GM20000 (cell line): ENCODE results near the gene APBB1IP.
"Not testable (repeated sequence)": the region's sequence is repeated elsewhere in the genome, so short reads cannot be mapped to it uniquely, and the experiment has no call there.

Experiments
- DNase-seq: peaks from one replicate; pipeline ENCODE4 v3.0.0; 2012; ENCODE audit warnings: low spot score
- TF ChIP-seq, protein P1 (sequence below): IDR thresholded peaks from 2 replicates; pipeline ENCODE4 v1.5.1; 2012; ENCODE audit warnings: mild to moderate bottlenecking, control low read depth; ENCODE audit errors: extremely low read depth, missing control alignments

The APBB1IP gene

DNA sequence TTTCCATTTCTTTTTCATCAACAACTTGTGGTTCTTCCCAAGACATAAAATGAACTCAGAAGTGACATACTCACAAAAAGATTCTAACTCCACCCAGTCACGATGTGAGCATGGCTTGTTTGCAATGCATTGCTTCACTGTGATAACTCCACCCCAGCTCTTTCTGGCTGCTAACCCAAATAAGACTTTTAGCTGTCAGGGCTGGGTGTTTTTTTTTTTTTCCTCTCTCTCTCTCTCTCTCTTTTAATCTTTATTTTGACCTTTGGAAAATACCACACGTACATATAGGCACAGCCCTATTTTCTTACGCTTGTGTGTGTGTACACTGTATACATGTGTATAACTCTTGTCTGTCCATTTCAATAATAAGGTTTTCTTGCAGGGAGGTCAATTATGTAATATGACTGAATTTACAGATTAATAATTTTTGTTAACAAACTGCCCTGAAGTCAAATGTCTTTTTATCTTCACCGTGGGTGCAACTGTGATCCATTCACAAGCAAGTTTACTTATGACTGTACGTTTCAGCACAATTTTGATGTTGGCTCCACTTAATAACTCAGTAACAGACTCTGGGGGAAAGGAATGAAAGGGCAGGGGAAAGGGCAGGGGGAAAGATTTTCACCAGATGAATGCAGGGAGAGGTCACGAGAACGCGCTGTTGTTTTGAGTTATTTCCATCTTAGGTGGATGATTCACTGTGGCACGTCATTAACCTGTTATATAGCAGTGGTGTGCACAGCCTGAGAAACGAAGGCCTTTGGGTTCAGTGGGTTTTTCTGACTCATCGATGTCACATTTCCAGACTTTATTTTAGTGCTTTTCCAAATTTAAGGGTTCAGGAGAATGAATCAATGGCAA, 49.1 kb downstream of the APBB1IP start:
- TF ChIP-seq, protein P1, sequence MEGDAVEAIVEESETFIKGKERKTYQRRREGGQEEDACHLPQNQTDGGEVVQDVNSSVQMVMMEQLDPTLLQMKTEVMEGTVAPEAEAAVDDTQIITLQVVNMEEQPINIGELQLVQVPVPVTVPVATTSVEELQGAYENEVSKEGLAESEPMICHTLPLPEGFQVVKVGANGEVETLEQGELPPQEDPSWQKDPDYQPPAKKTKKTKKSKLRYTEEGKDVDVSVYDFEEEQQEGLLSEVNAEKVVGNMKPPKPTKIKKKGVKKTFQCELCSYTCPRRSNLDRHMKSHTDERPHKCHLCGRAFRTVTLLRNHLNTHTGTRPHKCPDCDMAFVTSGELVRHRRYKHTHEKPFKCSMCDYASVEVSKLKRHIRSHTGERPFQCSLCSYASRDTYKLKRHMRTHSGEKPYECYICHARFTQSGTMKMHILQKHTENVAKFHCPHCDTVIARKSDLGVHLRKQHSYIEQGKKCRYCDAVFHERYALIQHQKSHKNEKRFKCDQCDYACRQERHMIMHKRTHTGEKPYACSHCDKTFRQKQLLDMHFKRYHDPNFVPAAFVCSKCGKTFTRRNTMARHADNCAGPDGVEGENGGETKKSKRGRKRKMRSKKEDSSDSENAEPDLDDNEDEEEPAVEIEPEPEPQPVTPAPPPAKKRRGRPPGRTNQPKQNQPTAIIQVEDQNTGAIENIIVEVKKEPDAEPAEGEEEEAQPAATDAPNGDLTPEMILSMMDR = no peak
- peak; percentile 58 for DNase-seq

DNA sequence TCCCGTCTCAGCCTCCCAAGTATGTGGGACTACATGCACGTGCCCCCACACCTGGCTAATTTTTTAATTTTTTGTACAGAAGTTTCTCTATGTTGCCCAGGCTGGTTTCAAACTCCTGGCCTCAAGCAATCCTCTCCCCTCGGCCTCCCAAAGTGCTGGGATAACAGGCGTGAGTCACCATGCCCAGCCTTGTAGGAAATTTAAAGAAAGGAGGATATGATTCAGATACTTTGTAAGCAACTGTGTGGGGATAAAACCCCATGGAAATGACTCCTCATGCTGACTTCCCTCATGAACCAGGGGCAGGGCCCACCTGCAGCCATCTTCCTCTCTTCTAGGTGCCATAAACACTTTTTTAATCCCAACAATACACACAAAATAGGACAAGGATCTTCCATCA, 50.2 kb downstream of the APBB1IP start:
- TF ChIP-seq, protein P1 = no peak
- no peak for DNase-seq

DNA sequence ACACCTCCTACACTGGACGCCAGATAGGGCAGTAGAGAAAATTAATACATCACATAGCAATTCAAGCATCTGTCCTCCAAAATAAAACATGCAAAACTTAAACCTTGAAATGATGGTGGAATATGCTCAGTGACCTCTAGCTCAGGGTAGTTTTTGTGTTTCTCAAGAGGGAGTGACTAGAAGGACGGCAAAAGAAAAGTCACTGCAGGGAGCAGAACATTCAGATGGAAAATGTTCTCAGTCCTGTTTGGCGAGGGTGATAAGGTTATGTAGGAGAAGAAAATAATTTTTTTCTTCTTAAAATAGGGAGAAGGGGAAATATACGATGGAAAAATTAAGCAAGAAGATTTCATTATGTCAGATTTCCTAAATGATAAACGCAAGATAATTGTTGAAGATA, 50.9 kb downstream of the APBB1IP start:
- TF ChIP-seq, protein P1 = no peak
- DNase-seq = no peak

DNA sequence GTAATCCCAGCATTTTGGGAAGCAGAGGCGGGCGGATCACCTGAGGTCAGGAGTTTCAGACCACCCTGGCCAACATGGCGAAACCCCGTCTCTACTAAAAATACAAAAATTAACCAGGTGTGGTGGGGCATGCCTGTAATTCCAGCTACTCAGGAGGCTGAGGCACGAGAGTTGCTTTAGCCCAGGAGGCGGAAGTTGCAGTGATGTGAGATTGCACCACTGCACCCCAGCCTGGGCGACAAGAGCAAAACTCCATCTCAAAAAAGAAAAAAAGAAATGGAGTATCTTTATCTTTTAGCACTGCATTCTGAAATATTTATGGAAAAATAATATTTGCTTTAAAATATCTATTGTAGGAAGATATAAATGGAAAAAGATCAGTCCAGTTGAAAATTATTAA, 52.2 kb downstream of the APBB1IP start:
- not testable (repeated sequence) for DNase-seq

DNA sequence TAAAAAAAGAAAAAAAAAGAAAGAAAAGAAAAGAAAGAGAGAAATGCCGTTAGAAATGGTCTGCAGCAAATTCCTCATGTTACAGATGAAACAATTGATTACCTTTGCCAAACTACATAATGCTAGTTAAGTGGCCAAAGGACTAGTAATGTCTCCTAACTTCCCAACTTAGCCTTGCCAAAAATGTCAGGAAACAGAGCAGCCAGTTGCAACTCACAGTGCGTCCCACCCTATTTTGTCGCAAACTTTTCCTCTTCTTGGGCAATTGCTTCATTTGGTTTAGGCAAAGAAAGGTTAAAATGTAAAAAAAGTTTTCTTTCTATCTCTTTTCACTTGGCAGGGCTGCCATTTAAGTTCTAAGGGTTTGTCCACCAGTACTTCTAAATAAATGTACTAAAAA, 53.1 kb downstream of the APBB1IP start:
- no peak for DNase-seq
- TF ChIP-seq, protein P1 = no peak

DNA sequence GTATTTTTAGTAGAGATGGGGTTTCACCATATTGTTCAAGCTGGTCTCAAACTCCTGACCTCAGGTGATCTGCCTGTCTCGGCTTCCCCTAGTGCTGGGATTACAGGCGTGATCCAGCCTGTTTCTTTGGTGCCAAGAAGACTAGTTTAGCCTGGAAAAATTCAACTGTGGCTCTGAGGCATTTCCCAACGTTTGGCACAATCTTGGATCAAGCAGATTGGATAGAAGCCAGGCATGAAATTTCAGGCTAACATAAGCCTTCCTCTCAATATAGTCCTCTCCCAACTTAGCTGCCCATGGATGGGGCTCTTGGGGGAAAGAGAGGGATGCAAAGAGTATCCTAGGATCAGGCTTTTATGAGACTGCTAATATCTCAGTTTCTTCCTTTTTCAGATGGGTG, 53.8 kb downstream of the APBB1IP start:
- no peak for DNase-seq
- TF ChIP-seq, protein P1 = no peak

DNA sequence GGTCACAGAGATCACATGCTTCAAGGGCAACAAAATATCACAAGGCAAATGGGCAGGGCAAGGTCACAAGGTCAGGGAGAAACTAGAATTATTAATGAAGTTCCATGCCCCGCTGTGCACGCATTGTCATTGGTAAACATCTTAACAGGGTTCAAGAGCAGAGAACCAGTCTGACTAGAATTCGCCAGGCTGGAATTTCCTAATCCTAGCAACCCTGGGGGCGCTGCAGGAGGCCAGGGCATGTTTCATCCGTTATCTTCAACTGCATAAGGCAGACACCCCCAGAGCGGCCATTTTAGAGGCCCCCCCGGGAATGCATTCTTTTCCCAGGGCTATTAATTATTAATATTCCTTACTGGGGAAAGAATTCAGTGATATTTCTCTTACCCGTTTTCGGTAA, 54.6 kb downstream of the APBB1IP start:
- not testable (repeated sequence) for DNase-seq

DNA sequence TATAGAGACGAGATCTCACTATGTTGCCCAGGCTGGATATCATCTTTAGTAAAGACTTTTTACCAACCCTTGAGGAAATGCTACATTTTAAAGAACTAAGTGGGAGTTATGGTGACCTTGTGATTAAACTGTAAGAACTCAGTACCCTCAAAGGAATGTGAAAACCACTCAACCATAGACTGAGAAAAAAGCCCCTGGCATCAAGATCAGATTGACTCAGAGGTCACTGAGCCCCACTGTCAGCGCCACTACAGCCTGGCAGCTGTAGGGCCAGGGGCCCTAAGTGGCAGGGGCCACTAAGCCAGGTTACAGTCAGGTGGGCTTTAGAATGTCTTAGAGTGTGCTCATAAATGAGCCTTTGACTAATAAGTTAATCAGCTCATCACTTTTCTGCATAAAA, 55.9 kb downstream of the APBB1IP start:
- TF ChIP-seq, protein P1 = no peak
- no peak for DNase-seq
